CD4-positive, alpha-beta T cell treated with Interleukin-6 for 4 hours (primary cell): ENCODE results near the gene PXMP2.
"Not testable (repeated sequence)": the region's sequence is repeated elsewhere in the genome, so short reads cannot be mapped to it uniquely, and the experiment has no call there.

Experiments
- DNase-seq: peaks from one replicate; pipeline ENCODE4 v3.0.0-alpha.2; 2020; ENCODE audit warnings: mixed read lengths

Gene PXMP2

GRCh38 chr12:132660996-132661395, 26.4 kb upstream of the PXMP2 start:
- no peak for DNase-seq

DNA sequence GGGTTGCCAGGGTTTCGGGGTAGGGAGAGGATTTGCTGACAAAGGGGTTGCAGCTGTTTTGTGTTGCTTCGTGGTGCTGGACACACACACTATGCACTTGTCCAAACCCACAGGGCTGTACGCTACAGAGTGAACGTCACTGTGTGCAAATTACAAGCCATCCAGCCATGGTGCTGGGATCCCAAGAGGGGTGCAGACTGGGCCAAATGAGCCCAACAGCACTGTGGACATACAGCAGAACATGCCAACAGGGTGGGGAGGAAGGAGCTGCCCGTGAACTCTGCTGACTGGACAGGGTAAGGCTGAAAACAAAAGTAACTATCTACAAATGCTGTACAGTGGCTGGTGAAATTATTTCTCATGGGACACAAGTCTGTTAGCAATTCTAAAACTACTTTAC, 25.4 kb upstream of the PXMP2 start:
- DNase-seq, result no peak

GRCh38 chr12:132662901-132663755, 24.3 kb upstream of the PXMP2 start:
- no peak for DNase-seq

DNA sequence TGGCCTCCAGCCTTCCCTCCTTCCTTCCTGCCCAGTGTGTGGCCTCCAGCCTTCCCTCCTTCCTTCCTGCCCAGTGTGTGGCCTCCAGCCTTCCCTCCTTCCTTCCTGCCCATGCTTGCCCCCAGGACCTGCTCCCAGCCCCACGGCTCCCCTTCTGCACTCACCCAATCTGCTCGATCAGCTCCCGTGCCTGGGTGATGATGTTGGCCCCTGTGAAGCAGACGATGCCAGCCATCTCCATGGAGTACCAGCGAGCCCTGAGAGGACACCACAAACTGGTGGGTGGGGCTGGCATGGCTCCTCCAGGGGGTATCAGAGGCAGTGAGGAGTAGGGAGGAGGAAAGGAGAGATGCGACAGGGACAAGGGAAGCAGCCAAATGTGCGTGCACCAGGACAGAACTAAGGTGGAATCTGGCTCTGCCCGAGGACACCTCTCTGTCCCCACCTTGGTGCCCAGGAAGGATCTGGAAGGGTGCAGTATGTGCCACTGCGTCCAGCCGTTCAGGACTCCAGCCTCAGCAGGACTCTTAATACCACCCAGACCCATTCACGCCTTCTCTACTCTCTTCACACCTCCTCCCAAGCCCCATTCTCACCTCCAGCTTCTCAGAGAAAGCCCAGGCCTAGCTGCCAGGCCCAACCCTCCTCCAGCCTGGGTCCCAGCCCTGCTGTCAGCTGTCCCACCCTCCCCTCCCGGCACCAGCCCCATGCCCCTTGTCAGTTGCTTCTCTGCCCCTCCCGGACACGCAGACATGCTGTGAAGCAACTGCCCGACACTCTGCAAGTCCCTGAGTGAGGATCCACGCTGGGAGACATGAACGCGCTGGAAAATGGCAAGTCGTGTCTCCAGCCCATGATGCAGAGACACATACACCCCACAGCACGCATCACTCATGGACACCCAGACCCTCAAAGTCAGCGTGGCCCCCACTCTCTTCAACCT, 22.9 kb upstream of the PXMP2 start:
- DNase-seq, result no peak

GRCh38 chr12:132665149-132665491, 22.3 kb upstream of the PXMP2 start:
- no peak for DNase-seq

- no peak for DNase-seq
Observed at GRCh38 chr12:132665794-132666193, 21.6 kb upstream of the PXMP2 start.

DNA sequence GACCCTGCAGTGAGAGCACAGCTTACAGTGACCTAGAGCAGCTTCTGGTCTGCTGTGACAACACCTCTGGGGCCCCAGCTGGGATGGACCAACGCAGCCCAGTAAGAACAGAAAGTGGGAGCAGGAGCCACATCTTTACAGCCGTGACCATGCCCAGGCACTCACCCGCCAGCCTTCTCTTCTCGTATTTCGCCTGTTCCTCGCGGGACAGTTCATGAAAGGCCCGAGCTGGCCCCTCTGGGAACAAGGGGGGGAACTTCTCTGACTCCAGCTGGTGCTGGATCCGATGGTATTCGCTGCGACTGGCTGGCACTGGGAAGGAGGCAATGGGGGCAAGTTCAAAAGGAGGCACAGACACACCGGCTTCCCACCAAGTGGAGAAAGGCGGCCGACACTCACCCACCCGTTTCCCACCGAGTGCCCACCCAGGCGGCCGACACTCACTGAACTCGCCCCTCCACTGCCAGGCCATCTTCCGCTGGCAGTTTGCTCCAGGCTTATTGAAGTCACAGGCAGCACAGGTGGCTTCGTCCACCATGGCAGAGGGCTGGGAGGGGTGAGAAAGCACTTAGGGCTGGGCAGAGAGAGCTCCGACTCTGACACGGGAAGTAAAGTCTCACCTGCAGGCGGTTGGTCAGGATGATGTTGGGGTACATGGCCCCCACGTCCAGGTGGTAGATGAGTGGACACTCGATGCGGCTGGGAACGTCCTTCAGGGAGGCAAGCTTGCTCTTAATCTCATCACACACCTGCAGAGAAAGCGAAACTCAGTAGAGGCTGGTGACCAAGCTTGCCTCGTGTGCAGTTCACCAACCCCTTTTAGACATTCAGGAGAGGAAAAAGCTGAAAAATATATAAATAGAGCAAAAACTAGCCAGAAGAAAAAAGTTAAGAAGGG, 18.9 kb upstream of the PXMP2 start:
- DNase-seq, result no peak

DNA sequence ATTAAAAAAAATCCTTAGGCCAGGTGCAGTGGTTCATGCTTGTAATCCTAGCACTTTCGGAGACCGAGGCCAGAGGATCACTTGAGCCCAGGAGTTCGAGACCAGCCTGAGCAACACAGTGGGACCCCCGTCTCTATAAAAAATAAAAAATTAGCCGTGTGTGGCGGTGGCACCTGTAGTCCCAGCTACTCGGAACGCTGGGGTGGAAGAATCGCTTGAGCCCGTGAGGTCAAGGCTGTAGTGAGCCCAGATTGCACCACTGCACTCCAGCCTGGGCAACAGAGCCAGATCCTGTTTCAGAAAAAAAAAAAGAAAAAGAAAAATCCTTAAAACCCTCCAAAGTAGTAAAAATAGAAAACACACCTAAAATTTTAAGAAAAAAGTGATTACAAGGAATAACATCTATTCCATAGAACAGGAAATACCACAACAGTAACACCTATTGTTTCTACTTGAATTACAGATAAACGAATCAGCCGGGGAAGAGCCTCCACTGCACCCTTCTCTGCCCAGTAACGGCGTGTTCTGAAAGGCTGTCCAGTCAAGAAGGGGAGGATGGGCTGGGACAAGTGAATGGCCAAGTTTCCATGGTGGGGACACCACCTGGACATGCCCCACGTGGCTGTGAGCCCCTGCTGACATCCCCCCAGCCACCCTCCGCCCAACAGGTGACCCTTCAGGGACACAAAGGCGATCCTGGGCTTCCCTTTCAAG, 18.1 kb upstream of the PXMP2 start:
- DNase-seq, result no peak

- DNase-seq, result no peak
Observed at GRCh38 chr12:132672116-132672515, 15.3 kb upstream of the PXMP2 start.

DNA sequence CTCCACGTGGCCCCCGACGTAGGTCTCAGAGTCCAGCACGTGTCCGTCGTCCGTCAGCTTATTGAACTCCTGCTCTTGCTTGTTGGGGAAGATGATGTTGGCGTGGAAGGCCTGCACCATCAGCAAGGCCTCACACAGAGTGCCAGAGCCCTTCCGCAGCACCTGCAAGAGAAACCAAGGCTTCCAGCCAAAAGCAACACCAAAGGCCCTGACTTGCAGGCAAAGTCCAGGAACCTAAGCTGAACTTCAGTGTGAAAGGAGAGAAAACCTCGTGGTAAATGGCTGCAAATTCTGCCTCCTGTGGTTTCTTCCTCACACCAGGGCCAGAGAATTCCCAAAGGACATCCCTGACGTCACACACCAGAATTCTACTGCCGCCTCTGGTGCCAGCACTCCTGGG, 14.7 kb upstream of the PXMP2 start:
- DNase-seq, result no peak

DNA sequence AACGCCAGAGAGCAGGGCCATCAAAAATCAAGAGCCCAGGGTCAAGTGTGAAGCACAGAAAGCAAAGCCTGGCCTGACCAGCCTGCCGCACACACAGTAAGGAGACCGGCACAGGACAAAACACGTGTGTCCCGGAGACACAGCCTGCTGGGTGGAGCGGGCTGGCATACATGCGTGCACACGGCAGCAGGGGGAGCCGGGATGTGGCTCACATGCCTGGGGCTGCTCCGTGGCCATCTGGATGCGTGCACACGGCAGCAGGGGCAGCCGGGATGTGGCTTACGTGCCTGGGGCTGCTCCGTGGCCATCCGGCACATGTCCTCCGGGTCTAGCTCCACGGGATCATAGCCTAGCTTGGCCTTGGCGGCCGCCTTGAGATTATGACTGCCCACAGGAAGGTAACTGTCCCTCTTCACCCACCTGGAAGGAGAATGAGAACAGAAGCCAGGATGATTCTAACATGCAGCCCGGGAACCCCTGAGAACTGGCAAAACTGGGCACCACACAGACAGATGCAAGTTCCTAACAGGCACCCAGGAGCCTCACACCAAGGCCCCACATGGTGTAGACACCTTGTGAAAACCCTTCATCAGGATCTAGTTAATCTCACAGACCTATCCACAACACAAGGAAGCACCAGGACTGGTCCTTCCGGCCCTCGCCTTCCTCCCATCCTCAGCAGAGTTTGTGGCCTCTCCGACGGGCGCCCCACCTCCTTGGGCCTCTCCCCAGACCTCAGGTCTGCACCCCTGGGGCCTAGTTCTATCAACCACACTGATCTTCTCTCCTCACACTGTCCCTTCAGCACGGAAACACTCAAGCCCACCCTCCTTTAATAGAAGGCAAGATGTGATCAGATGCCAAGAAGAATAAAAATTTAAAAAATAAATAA, 13.9 kb upstream of the PXMP2 start:
- no peak for DNase-seq

- no peak for DNase-seq
Observed at GRCh38 chr12:132674561-132674960, 12.8 kb upstream of the PXMP2 start.

DNA sequence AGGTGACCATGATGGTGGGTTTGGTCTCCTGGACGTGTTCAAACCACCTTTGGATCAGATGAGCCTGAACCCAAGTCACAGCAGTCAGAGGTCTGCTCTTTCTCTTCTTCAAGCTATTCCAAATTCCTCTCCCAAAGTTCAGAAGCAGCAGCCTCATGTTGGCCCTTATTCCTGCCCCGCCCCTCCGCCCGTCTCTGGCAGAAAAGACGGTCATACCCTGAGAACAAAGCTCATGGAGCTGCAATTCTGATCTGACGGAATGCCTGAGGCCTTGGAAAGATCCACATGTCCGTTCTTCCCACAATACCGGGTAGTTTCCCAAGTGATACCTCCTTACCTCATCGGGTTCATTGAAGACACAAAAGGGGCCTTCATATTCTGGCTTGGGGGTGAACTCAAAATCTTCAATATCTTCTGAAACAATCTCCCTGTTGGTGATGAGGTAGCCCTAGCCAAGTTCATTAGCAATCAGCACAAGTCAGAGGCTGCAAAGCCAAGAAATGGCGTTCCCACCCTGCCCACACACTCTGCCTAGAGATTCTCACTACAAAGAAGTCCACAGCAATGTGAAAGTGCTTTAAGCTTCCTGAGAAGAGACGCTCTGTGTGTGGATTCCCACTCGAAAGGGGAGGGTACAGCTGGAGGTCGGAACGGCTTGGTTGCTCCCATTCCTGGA, 11.5 kb upstream of the PXMP2 start:
- no peak for DNase-seq

- DNase-seq, result no peak
Observed at GRCh38 chr12:132677492-132677891, 9.9 kb upstream of the PXMP2 start.

GRCh38 chr12:132685400-132685799, 2.0 kb upstream of the PXMP2 start:
- no peak for DNase-seq

DNA sequence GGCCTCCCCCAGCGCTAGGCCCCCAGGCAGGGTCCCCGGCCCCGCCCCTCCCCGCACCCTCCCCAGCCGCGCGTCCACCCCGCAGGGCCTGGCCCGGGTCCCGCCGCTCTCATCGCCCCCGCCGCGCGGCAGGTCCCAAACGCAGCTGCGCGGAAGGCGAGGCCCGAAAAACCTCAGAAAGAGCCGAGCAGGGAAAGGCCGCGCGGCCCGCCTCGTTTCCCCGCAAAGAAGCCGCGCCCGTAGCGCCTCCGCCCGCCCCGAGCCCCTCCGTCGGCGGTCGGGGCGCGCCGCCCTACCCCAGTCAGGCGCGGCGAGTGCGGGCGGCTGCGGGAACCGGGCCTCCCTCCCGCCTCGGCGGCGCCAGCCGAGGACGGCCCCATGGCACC, 569 bp upstream of the PXMP2 start:
- DNase-seq, result no peak

- no peak for DNase-seq
Observed at GRCh38 chr12:132689227-132689626, 1.8 kb downstream of the PXMP2 start.

DNA sequence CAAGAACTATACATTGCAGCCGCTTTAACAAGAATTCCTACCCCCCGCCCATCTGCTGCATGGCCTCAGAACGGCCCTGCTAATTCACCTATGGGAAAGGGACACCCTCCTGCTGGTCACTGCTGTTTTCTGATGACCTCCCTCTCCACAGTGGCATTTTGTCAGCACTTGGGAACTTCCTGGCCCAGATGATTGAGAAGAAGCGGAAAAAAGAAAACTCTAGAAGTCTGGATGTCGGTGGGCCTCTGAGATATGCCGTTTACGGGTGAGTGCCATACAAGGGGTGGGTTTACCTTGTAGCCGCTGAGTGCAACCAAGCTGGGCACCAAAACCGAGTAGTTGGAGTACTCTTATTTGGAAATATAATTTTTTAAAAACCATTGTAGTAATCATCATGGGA, 2.7 kb downstream of the PXMP2 start:
- DNase-seq, result no peak

- not testable (repeated sequence) for DNase-seq
Observed at GRCh38 chr12:132692030-132692429, 4.6 kb downstream of the PXMP2 start.

- not testable (repeated sequence) for DNase-seq
Observed at GRCh38 chr12:132694888-132695287, 7.5 kb downstream of the PXMP2 start.

- no peak for DNase-seq
Observed at GRCh38 chr12:132695431-132695830, 8.0 kb downstream of the PXMP2 start.
